Epithelial cell of esophagus (primary cell): ENCODE measurements around the gene TOMM7.

ENCODE experiments used
- DNase-seq: peaks from one replicate; pipeline ENCODE4 v3.0.0; 2010; ENCODE audit warnings: low read depth
- H3K4me3 ChIP-seq: 2 replicates; pipeline ENCODE4 v1.5.1; 2011; ENCODE audit warnings: mild to moderate bottlenecking, low read length, control low read depth
- TF ChIP-seq, protein P1 (sequence below): IDR thresholded peaks from 2 replicates; pipeline ENCODE4 v1.5.1; 2011; ENCODE audit warnings: low read depth, mild to moderate bottlenecking, low read length, control low read depth, inconsistent platforms; ENCODE audit not compliant: insufficient read depth; ENCODE audit errors: missing control alignments

TOMM7 gene

GRCh38 chr7:22833957-22834356 lies 11.3 kb upstream of the TOMM7 start:
- TF ChIP-seq, protein P1, sequence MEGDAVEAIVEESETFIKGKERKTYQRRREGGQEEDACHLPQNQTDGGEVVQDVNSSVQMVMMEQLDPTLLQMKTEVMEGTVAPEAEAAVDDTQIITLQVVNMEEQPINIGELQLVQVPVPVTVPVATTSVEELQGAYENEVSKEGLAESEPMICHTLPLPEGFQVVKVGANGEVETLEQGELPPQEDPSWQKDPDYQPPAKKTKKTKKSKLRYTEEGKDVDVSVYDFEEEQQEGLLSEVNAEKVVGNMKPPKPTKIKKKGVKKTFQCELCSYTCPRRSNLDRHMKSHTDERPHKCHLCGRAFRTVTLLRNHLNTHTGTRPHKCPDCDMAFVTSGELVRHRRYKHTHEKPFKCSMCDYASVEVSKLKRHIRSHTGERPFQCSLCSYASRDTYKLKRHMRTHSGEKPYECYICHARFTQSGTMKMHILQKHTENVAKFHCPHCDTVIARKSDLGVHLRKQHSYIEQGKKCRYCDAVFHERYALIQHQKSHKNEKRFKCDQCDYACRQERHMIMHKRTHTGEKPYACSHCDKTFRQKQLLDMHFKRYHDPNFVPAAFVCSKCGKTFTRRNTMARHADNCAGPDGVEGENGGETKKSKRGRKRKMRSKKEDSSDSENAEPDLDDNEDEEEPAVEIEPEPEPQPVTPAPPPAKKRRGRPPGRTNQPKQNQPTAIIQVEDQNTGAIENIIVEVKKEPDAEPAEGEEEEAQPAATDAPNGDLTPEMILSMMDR: no peak
- H3K4me3 ChIP-seq: no peak overlapping the region
- DNase-seq: no peak

GRCh38 chr7:22833113-22833855 lies 10.6 kb upstream of the TOMM7 start:
- TF ChIP-seq, protein P1: no peak
- no peak for DNase-seq
- no peak overlapping the region for H3K4me3 ChIP-seq

- no peak for DNase-seq
- TF ChIP-seq, protein P1: no peak
Measured at GRCh38 chr7:22832401-22832800, 9.8 kb upstream of the TOMM7 start.

DNA sequence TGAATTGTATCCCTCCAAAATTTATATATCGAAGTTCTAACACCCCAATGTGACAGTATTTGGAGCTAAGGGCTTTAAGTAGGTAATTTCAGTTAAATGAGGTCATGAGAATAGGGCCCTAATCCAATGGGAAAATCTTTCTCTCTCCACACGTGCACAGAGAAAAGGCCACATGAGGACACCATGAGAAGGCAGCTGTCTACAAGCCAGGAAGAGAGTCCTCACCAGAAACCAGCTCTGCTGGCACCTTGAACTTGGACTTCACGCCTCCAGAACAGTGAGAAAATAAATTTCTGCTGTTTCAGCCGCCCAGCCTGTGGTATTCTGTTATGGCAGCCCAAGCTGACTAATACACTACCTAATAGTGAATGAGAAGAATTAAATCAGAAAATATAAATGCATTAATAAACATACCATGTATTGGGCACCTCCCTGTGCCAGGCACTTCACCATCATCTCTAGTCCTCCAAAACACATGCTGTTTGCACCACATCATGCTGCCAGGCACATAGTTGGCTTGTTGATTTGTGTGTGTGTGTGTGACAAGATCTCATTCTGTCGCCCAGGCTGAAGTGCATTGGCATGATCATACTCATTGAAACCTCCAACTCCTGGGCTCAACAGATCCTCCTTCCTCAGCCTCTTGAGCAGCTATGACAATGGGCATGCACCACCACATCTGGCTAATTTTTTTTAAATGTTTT lies 9.1 kb upstream of the TOMM7 start:
- H3K4me3 ChIP-seq: no peak overlapping the region
- no peak for DNase-seq
- TF ChIP-seq, protein P1: no peak

More at GRCh38 chr7:22832401-22832800, 9.8 kb upstream of the TOMM7 start:
- H3K4me3 ChIP-seq: no peak overlapping the region

DNA sequence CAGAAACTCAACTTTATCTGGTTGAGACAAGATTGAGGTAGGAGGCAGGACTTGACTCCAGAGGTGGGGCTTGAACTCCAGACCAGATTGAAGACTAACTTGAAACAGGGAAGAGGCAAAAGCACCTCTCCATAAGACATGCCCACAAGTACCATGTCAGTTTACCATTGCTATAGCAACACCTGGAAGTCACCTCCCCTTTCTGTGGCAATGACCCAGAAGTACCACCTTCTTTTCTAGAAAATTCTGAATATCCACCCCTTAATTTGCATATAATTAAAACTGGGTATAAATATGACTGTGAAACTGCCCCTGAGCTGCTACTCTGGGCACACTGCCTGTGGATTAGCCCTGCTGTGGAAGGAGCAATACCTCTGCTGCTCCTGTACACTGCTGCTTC lies 4.9 kb upstream of the TOMM7 start:
- TF ChIP-seq, protein P1: no peak
- no peak for DNase-seq
- no peak overlapping the region for H3K4me3 ChIP-seq

- TF ChIP-seq, protein P1: no peak
- no peak overlapping the region for H3K4me3 ChIP-seq
Measured at GRCh38 chr7:22826593-22826992, 3.9 kb upstream of the TOMM7 start.

More at GRCh38 chr7:22826593-22826992, 3.9 kb upstream of the TOMM7 start:
- DNase-seq: no peak
